Measurements from ENCODE around the gene LRRC18. TPM values are rescaled to one million over a fixed set of nuclear protein-coding genes. Genes with fewer than 3 reads are reported as not detected.

The LRRC18 gene
- total RNA-seq, 4 donors from 2014 or later: not detected

- TF ChIP-seq EP300 (IDR thresholded peaks at IDR 0.05) (no peak), POLR2AphosphoS5 (IDR thresholded peaks at IDR 0.05) (no peak), CTCF (IDR thresholded peaks at IDR 0.05) (no peak)
- intact Hi-C loops (cut with DNase I): no loop called here
- DNase-seq (ENCODE audit: extremely low spot score): no peak
- no peaks in the 10 kb centered on the region for H3K36me3 ChIP-seq
- 71% methylated on average over 1 of the region's 1 CpG for WGBS
- no peaks in the 10 kb centered on the region for H3K4me1 ChIP-seq
- H3K4me3 ChIP-seq: no peak overlapping the region
- H3K27me3 ChIP-seq: no peaks in the 10 kb centered on the region
- no peaks in the 10 kb centered on the region for H3K9me3 ChIP-seq
- no peak overlapping the region for H3K27ac ChIP-seq (replicated peaks in 1 of 4)
Measured at GRCh38 chr10:48926255-48926654, 13.4 kb downstream of the LRRC18 start.

DNA sequence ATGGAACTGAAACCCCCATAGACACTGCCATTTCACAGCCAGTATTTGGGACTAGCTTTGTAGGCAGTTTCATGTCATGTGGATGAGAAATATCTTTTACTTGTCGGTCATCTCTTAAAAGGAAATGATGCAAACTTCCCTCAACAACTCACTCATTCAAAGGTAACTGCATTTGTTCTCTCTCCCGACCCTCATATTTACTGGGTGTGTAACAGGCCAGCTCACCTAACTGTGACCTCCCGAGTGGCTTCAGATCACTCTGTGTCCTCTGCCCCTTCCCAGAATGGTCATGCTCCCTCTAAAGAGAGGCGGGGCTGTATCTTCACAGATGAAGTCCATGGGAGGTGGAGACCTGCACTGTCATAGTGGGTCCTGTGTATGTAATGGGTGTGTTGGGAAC lies 14.7 kb downstream of the LRRC18 start:
- Histone ChIP-seq H3K4me1 (no peaks in the 10 kb centered on the region), H3K36me3 (no peaks in the 10 kb centered on the region), H3K9me3 (no peaks in the 10 kb centered on the region), H3K27me3 (no peaks in the 10 kb centered on the region), H3K4me3 (no peak overlapping the region), H3K27ac (replicated peaks in 1 of 4) (no peak overlapping the region)
- intact Hi-C loops (cut with DNase I): no loop called here
- 94% methylated on average over 4 of the region's 4 CpGs for WGBS
- no peak for TF ChIP-seq EP300 (IDR thresholded peaks at IDR 0.05)
- no peak for TF ChIP-seq CTCF (IDR thresholded peaks at IDR 0.05)
- no peak for TF ChIP-seq POLR2A (IDR thresholded peaks at IDR 0.05; ENCODE audit: low read depth)
- no peak for TF ChIP-seq POLR2AphosphoS5 (IDR thresholded peaks at IDR 0.05)
- DNase-seq (ENCODE audit: extremely low spot score): no peak

- no peak for DNase-seq (ENCODE audit: extremely low spot score)
- no peak overlapping the region for H3K27ac ChIP-seq (replicated peaks in 1 of 4)
- H3K4me3 ChIP-seq: no peak overlapping the region
- TF ChIP-seq POLR2AphosphoS5 (IDR thresholded peaks at IDR 0.05) (no peak), CTCF (IDR thresholded peaks at IDR 0.05) (no peak), POLR2A (IDR thresholded peaks at IDR 0.05; ENCODE audit: low read depth) (no peak), EP300 (IDR thresholded peaks at IDR 0.05) (no peak)
- H3K36me3 ChIP-seq: no peaks in the 10 kb centered on the region
- no CpG with 5 or more reads among the region's 3 CpGs for WGBS
- H3K27me3 ChIP-seq: no peaks in the 10 kb centered on the region
- intact Hi-C loops (cut with DNase I): no loop called here
- H3K4me1 ChIP-seq: no peaks in the 10 kb centered on the region
- H3K9me3 ChIP-seq: no peaks in the 10 kb centered on the region
Measured at GRCh38 chr10:48923748-48924147, 15.9 kb downstream of the LRRC18 start.

DNA sequence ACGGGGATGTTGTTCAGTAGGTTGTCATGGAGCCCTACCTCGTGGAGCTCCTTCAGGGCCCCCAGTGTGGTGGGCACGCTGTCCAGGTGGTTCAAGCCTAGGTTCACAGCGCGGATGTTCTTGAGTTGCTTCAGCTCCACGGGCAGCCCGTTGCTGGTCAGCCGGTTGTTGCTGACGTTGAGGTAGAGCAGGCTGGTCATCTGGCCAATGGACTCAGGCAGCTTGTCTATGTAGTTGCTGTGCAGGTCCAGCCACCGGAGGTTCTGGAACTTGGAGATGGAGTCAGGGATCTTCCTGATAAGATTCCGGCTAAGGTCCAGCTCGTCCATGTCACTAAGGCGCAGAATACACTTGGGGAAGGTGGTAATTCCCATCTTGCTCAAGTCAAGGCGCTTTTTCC lies 26.0 kb downstream of the LRRC18 start:
- no peaks in the 10 kb centered on the region for H3K36me3 ChIP-seq
- no peak overlapping the region for H3K4me3 ChIP-seq
- no peak for TF ChIP-seq POLR2AphosphoS5 (IDR thresholded peaks at IDR 0.05)
- no peak for TF ChIP-seq POLR2A (IDR thresholded peaks at IDR 0.05; ENCODE audit: low read depth)
- TF ChIP-seq CTCF (IDR thresholded peaks at IDR 0.05): no peak
- TF ChIP-seq EP300 (IDR thresholded peaks at IDR 0.05): no peak
- no peak overlapping the region for H3K27ac ChIP-seq (replicated peaks in 1 of 4)
- no peak for DNase-seq (ENCODE audit: extremely low spot score)
- 95% methylated on average over 14 of the region's 14 CpGs for WGBS
- H3K4me1 ChIP-seq: no peaks in the 10 kb centered on the region
- intact Hi-C loops (cut with DNase I): no loop called here
- H3K27me3 ChIP-seq: no peaks in the 10 kb centered on the region
- no peaks in the 10 kb centered on the region for H3K9me3 ChIP-seq

DNA sequence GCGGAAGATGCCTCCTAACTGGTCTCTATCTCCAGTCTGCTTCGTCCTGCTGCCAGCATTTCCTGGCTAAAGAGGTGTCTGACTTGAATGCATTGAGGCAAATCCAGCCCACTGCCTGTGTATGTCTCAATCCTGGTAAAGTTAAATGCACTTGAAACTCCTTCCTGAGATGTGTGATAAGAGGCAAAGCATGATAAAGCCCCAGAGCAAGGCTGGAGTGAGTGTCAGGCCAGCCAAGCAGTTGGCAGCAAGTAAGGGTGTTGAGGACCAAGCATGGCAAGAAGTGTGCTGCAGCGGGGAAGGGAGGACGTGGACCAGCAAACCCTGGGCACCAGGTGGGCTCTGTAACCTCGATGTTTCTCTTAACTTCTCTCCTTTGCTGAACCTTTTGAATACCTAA lies 29.1 kb downstream of the LRRC18 start:
- H3K27me3 ChIP-seq: no peaks in the 10 kb centered on the region
- no peaks in the 10 kb centered on the region for H3K36me3 ChIP-seq
- TF ChIP-seq POLR2AphosphoS5 (IDR thresholded peaks at IDR 0.05) (no peak), POLR2A (IDR thresholded peaks at IDR 0.05; ENCODE audit: low read depth) (no peak), EP300 (IDR thresholded peaks at IDR 0.05) (no peak), CTCF (IDR thresholded peaks at IDR 0.05) (no peak)
- H3K9me3 ChIP-seq: no peaks in the 10 kb centered on the region
- WGBS: 94% methylated on average over 5 of the region's 5 CpGs
- no peak overlapping the region for H3K27ac ChIP-seq (replicated peaks in 1 of 4)
- H3K4me3 ChIP-seq: no peak overlapping the region
- no peaks in the 10 kb centered on the region for H3K4me1 ChIP-seq
- intact Hi-C loops (cut with DNase I): no loop called here
- no peak for DNase-seq (ENCODE audit: extremely low spot score)
